Chondrocyte (in vitro differentiated cells): ENCODE results near the gene DCAF6. TPM values are rescaled to one million over a fixed set of nuclear protein-coding genes. Genes with fewer than 3 reads are reported as not detected.
A peak's percentile ranks its signal among the peaks of the same experiment; 100 is the strongest.

Experiments
- DNase-seq: peaks from one replicate; pipeline ENCODE4 v3.0.0; 2021; ENCODE audit warnings: mixed read lengths, low spot score
- H3K27ac Mint-ChIP-seq: one replicate; pipeline ENCODE4 v1.8.0; 2021; ENCODE audit warnings: mild to moderate bottlenecking, moderate library complexity, mixed read lengths; ENCODE audit not compliant: unreplicated experiment
- H3K27me3 Mint-ChIP-seq: 2 replicates; pipeline ENCODE4 v1.8.0; 2021; ENCODE audit warnings: low read depth, mixed read lengths
- H3K36me3 Mint-ChIP-seq: 2 replicates; pipeline ENCODE4 v1.8.0; 2021; ENCODE audit warnings: low read depth, mixed read lengths
- H3K4me1 Mint-ChIP-seq: 2 replicates; pipeline ENCODE4 v1.8.0; 2021; ENCODE audit warnings: low read depth, mild to moderate bottlenecking, mixed read lengths
- H3K4me3 Mint-ChIP-seq: one replicate; pipeline ENCODE4 v1.8.0; 2021; ENCODE audit warnings: mild to moderate bottlenecking, moderate library complexity, mixed read lengths; ENCODE audit not compliant: unreplicated experiment
- H3K9me3 Mint-ChIP-seq: 2 replicates; pipeline ENCODE4 v1.8.0; 2021; ENCODE audit warnings: low read depth, mixed read lengths
- total RNA-seq: library from RNA; stranded (reverse); gene quantifications from 3 replicates; pipeline ENCODE4 v1.2.1, GENCODE V29; 2021
- TF ChIP-seq, protein P1 (sequence below): fragments of 200-600 bp; sonication (generic); IDR thresholded peaks from 2 replicates; pipeline ENCODE4 v1.5.0; 2021; ENCODE audit warnings: antibody characterized with exemption, mild to moderate bottlenecking, moderate library complexity

The DCAF6 gene
- total RNA-seq, 1 donor from 2014 or later = 49.4 TPM

GRCh38 chr1:168081373-168082007 is 145.0 kb downstream of the DCAF6 start:
- TF ChIP-seq, protein P1, sequence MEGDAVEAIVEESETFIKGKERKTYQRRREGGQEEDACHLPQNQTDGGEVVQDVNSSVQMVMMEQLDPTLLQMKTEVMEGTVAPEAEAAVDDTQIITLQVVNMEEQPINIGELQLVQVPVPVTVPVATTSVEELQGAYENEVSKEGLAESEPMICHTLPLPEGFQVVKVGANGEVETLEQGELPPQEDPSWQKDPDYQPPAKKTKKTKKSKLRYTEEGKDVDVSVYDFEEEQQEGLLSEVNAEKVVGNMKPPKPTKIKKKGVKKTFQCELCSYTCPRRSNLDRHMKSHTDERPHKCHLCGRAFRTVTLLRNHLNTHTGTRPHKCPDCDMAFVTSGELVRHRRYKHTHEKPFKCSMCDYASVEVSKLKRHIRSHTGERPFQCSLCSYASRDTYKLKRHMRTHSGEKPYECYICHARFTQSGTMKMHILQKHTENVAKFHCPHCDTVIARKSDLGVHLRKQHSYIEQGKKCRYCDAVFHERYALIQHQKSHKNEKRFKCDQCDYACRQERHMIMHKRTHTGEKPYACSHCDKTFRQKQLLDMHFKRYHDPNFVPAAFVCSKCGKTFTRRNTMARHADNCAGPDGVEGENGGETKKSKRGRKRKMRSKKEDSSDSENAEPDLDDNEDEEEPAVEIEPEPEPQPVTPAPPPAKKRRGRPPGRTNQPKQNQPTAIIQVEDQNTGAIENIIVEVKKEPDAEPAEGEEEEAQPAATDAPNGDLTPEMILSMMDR = no peak
- peaks cover 53% of the 10 kb centered on the region for H3K4me1 Mint-ChIP-seq
- H3K27me3 Mint-ChIP-seq = no peaks in the 10 kb centered on the region
- DNase-seq = no peak
- H3K9me3 Mint-ChIP-seq = no peaks in the 10 kb centered on the region
- H3K4me3 Mint-ChIP-seq = no peak overlapping the region
- peak overlapping the region; percentile 10 for H3K27ac Mint-ChIP-seq
- H3K36me3 Mint-ChIP-seq = peaks cover 15% of the 10 kb centered on the region

- H3K4me1 Mint-ChIP-seq = peaks cover 53% of the 10 kb centered on the region
- TF ChIP-seq, protein P1 = peak; percentile 88
- H3K27me3 Mint-ChIP-seq = no peaks in the 10 kb centered on the region
- no peaks in the 10 kb centered on the region for H3K9me3 Mint-ChIP-seq
- H3K4me3 Mint-ChIP-seq = no peak overlapping the region
- no peak for DNase-seq
- peaks cover 11% of the 10 kb centered on the region for H3K36me3 Mint-ChIP-seq
- H3K27ac Mint-ChIP-seq = peak overlapping the region; percentile 35
Measured at GRCh38 chr1:168082008-168082876, 145.8 kb downstream of the DCAF6 start.

DNA sequence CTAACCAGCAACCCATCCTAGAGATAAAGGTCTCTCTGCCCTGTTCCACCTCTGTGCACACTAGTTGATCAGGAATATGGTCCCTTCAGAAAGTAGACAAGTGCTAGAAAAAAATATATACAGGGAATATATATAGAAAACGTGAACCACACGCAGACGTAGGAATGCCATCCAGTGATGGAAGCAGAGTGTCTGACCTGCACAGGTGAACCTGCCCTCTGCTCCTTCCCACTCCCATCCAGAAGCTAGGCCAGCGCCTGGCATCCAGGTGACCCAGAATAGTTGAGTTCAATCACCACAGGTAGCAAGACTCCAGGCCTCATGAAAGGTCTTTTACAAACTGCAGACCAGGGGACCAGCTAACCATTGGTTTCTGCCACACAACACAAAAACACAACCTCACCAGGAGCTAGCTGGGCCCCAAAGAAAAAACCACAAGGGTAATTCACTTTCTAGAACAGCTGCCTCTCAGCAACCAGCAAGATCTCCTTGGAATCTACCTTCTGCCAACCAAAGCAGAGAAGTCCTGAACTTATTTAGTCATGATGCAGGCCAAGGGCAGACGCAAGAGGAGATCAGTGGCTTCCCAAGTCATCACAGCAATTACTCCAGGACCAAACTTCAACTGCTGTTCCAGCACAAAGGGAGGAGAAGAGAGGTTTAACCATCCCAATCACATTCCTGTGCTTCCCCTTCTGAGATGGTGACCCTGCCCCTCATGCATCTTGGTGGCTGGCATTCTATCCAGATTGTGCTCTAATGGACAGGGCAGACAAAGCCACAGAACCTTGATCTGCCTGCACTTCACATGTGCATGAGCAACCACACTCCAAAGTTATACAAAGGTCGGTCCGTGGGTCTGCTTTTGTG is 147.2 kb downstream of the DCAF6 start:
- Mint-ChIP-seq H3K9me3 (no peaks in the 10 kb centered on the region), H3K4me1 (peaks cover 52% of the 10 kb centered on the region), H3K27me3 (no peaks in the 10 kb centered on the region), H3K4me3 (no peak overlapping the region), H3K27ac (peak overlapping the region; percentile 34), H3K36me3 (peaks cover 9% of the 10 kb centered on the region)
- TF ChIP-seq, protein P1 = no peak
- DNase-seq = no peak

GRCh38 chr1:168084396-168085231 is 148.1 kb downstream of the DCAF6 start:
- H3K4me1 Mint-ChIP-seq = peaks cover 57% of the 10 kb centered on the region
- peak overlapping the region; percentile 46 for H3K27ac Mint-ChIP-seq
- H3K27me3 Mint-ChIP-seq = no peaks in the 10 kb centered on the region
- no peaks in the 10 kb centered on the region for H3K9me3 Mint-ChIP-seq
- H3K36me3 Mint-ChIP-seq = peaks cover 9% of the 10 kb centered on the region
- TF ChIP-seq, protein P1 = peak; percentile 90
- H3K4me3 Mint-ChIP-seq = no peak overlapping the region
- no peak for DNase-seq
